GM21576 (cell line): ENCODE data around the gene S100A8.
"Not testable (repeated sequence)": the region's sequence is repeated elsewhere in the genome, so short reads cannot be mapped to it uniquely, and the experiment has no call there.

Experiments
- ATAC-seq: cut with Tn5 transposase; IDR thresholded peaks from one replicate; pipeline ENCODE4 v1.9.1; 2021; ENCODE audit warnings: mild to moderate bottlenecking, moderate library complexity; ENCODE audit not compliant: unreplicated experiment

The S100A8 gene

DNA sequence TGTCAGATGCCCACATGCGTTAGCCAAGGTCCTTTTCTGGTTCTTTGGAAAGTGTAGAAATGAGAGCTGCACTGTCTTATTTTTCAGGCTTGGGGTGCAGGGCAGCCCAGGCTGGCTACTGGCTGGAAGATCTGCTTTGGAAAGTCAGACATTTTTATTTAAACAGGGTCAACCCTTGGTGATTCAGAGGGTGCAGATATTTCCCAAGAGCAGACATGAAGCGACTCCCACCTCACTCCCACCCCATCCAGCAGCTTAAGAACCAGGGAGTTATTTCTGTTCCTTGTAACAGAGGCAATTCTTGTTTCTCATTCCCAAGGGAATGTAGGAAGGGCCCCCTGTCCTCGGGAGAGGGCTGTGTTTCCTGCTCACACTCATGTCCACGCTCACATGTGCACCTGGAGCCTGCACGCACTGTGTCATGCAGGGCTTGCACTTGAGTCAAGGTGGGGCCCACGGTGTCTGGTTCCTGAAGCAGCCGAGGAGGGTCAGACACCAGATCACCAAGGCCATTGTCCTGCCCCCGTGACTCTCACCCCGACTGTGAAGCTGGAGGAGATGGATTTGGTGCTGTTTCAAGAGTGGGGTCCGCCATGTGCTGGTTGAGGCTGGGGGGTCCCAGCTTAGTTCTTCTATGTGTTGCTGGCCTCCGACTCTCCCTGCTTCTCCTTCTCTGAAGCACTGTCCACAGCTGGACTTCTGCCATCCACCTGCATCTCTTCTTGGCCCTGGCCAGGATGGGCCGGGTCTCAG is 26.4 kb upstream of the S100A8 start:
- no peak for ATAC-seq

DNA sequence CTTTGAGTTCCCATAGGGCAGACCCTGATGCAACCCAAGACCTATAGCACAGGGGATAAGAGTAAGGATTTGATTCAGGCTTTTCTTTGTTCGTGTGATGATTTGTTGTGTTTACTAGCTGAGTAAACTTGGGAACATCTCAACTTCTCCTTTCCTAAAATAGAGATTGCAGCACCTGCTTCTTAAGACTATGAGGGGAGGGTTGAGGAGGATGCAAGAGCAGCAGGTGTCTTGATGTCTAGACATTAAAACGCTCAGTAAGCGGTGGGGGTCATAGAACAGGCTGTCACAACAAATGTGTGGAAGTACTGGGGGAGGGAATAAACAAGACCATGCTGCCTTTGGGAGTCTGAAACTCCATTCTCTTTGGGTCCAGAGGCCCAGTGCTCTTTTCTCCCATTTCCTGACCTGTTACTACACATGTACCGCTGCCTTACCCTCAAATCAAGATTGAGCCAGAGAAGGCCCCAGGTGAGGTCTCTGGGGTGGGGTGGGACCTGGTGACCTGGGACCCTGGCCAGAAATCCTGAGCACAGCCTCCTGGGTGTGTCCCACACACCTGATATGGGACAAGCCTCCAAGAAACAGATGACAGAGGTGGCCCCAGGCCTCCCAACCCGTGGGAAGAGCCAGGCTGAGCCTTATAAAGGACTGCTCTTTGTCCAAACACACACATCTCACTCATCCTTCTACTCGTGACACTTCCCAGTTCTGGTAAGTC is 25.1 kb upstream of the S100A8 start, which contains the start of gene S100A7A:
Gene S100A7A (plus strand): TSS at position 671 of the 721 bp plus-strand sequence. CDS start 1,563 bp downstream, outside the sequence.
- no peak for ATAC-seq

DNA sequence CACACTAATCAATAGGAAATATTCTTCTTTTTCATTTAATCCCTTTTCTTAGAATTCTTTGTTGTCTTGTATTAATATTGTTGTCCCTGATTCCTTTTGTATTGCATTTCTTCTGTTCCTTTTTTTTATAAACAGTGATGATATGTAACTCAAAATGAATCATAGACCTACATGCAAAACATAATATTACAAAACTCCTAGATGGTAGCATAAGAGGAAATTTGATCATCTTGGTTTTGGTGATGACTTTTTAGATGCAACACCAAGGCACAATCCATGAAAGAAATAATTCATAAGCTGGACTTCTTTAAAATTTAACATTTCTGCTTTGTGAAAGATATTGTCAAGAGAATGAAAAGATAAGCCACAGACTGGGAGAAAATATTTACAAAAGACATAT is 23.1 kb upstream of the S100A8 start:
- ATAC-seq, result not testable (repeated sequence)

DNA sequence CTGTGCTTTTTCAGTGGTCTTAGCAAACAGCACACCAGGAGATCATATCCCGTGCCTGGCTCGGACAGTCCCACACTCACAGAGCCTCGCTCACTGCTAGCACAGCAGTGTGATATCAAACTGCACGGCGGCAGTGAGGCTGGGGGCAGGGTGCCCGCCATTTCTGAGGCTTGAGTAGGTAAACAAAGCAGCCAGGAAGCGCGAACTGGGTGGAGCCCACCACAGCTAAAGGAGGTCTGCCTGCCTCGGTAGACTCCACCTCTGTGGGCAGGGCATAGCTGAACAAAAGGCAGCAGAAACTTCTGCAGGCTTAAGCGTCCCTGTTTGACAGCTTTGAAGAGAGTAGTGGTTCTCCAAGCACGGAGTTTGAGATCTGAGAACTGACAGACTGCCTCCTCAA is 16.4 kb upstream of the S100A8 start:
- not testable (repeated sequence) for ATAC-seq

DNA sequence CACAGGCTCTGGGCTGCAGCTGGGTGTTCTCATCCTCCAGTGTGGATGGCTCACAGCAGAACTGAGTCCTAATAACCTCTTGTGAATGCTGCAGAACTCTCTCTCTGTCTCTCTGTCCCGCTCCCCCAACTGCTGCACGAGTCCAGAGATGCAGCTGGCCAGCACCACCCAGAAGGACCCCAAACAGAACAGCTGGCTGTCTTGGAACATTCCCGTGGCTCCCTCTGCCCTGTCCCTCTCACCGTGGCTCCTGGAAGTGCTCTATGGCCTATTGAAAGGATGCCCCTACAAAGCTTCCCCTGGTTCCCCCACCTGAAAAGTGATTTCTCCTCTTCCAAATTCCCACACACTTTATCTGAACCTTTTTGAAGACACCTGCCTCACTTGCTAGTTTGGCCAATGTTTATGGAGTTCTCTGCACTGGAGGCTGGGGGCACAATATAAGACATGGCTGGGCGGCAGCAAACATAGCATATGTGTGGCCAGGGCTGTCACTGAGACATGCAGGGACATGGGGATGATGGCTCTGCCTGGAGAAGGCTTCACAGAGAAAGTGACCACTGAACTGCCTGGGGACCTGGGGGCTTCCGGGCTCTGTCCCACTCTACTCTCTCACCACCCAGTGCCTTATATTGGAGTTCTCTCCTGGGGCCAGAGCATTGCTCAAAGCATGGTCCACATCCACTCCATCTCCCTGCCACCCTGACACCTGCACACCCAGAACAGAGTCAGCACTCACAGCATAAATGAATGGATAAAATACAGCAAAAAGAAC is 15.1 kb upstream of the S100A8 start:
- ATAC-seq, result not testable (repeated sequence)

DNA sequence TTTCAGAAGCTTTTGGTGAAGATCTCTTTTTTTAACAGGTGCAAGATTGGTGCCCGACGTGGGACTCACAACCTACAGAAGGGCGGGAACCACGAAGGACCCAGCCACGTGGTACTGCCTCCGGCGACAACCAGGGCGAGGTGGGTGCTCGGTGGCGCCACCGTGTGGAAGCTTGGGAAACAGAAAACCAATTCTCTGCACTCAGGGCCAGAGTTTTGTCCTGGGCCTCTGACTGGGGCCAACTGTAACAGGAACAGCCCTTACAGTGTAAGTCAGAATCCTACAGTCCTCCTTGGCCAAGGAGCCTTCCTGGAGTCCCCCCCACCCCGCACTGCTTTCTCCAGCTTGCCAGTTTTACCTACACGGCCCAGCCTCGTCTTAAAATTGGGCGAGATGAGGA is 13.9 kb upstream of the S100A8 start:
- ATAC-seq, result no peak

DNA sequence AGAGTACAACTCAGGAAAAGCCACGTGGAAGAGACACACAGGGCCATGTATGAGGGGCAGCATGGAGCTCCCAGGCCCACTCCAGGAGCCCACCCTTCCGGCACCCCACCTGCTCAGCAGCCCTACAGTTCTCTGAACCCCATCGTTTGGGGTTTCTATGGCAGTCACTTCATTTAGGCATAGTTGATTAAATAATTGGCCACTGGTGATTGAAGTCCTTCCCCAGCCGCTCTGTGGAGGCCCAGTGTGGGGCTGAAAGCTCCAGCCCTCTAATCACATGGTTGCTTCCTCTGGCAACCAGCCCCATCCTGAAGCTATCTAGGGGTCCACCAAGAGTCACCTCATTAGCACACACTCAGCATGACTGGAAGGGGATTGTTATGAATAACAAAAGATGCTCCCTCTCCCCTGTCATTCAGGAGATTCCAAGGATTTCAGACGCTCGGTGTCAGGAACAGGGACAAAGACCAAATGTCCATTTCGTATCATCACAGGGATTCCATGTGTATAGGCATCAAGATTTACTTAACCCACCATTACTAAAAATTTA is 13.3 kb upstream of the S100A8 start:
- ATAC-seq, result no peak

DNA sequence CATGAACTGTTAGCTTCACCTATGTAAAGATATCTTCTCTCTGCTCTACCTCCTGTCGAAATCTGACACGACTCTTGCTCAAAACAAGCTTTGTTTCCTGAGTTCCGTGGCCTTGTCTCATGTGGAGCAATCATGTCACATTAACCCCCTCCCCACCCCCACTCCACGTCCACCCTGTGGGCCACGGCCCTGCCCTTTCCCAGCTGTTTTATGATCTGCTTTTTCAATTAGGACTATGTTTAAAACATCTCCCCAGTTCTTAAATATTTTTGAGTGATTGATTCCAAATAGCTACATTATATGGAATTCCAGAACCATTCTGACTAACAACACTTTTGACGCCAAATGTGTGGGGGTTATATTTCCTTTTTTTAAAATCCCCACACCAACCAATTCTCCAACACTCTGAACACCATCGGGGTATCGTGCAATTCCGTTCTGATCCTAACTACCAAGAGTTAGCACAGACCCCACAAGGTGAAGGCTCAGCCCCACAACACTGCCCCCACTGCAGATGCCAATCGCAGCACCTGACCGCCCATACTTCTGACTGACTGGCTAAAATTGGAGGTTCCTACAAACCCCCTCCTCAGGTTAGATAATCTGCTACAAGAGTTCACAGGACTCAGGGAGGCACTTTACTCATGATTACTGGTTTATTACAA is 12.7 kb upstream of the S100A8 start:
- no peak for ATAC-seq

DNA sequence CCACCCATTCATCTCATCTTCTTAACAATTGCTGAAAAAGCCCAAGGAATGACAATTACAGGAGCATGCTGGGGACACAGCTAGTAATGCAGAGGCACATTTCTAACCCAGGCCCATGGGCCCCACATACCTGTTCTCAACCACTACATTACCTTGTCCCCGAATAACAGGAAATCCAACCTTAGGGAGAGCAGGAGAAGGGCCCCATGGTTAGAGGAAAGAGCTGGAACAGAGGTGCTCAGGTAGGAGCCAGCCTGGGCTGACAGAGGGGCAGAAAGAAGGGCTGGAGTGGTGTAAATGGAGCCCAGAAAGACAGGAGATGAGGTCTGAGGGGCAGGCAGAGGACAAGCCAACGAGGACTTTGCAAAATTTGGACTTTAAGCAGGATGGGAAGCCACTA is 11.4 kb upstream of the S100A8 start:
- ATAC-seq, result no peak

DNA sequence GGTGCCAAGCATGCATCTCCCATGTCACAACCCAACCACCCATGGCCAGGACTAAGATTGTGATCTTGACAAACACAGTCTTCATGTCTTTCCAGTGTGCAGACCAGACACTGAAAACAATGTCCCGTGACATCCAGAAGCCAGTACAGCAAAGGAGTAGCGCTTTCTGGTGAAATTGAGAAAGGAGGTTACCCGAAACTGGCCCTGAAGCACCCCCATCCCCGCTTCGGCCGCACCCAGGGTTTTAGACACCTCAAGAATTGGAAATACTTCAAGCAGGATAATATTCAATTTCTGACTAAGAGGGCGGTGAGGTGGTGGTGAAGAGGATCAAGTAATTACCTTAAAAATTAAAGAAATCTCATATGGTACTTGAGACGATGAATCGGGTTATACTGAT is 10.6 kb upstream of the S100A8 start:
- no peak for ATAC-seq

DNA sequence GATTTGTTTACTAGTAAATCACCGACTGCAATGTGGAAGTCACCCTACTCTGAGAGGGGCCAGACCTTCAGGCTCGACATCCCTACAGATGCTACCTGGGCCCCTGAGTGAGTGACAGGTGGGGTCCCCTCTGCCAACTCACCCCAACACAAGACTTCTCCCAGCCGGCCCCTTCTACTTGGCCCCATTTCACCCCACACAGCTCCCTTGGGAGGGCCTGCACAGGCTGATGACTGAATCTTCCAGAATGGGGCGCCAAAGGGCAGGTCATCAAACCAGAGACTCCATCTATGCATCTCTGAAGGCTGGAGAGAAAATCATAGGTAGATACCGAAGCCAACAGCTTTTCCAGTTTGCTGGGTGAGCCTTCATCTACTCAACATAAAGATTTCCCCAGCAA is 9.4 kb upstream of the S100A8 start:
- no peak for ATAC-seq

DNA sequence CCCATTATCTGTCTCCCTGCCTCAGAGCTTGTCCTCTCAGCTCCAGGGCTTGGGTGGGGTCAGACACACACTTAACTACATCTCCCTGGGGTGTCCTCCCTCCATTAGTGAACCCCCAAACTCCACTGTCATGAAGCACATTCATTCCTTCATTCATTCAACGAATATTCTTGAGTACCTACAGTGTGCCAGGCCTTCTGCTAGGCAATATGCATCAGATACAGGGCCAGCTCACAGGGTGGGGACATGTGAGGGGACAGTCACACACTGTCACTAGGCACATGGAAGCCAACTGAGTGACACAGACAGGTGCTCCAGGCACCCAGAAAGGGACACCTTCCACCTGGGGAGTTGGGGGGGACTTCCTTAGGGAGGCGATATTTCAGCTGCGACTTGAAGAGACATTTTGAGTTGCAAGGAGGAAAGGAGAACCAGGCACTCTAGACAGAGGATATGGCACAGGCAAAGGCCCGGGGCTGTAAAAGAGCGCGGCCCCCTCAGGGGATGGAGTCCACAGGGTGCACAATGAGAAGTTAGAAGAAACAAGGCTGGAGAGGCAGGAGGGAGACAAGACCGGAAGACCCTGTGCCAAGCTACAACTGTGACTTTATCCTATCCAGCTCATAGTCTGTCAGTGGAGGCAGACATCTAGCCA is 8.7 kb upstream of the S100A8 start:
- ATAC-seq, result no peak

DNA sequence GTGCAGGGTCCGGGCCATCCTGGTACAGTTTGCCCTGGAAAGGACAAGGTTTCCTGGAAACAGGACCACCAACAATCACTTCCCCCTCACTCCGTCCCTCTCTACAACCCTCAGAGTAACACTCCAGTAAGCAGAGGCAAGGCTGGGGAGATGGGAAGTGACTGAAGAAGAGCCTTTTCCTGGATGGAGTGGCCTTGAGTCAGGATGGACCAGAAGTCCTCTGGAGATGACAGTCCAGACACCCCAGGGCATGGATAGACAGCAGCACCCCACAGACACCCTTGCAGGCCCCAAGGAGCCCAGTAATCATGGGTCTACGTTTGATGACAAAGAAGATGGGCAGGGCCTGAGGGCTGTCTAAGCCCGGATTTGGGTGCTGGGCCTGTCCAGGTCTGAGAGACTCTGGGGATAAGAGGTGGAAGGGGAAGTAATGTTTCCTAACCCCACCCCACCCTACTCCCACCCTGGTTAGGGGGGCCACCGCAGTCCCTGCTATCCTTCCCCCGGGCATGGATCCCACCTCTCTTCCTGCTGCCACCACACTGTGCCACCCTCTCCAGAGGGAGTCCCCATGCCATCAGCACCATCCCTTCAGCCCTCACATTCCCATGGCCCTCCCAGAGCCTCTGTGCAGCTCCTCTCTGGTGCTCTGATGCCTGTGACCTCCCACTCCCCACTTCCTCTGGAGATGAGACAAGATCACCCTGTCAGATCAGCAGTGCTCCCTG is 7.2 kb upstream of the S100A8 start:
- no peak for ATAC-seq

DNA sequence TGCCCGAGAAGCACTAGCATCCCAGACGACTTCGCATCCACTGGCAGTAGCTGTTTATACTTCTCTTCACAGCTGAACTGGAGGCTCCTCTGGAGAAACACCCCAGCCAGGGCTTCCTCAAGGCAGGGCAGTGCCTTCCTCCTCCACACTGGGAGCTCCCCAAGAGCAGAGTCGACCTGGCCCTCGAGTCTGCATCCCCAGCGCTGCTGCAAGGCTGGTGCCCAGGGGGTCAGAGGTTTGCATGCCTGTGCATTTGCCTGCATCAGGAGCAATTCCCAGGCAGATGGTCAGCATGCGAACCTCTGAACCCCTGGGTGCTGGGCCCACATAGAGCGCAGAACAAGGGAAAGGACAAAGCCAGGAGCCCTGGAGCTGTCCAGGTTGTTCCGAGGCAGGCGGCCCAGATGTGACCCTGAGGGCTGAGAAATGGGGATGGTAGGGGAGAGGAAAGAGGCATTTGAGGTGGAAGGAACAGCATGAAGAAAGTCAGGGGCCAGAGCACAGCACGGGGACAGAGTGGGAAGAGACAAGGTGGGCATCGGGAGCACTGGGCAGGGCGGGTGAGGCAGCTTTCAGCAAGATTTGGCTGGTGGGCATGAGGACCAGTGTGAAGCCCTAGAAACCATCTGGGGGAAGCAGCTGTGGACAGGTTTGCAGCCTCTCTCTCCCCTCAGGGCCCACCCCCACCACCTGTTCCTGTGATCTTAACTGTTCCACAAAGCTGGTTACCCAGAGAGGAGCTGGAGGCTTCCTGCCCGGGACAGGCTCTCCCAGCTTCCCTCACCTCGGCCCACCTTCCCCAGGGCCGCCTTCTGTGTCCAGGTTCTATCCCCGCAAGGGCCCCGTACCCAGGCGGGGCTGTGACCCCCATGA is 6.4 kb upstream of the S100A8 start:
- no peak for ATAC-seq

DNA sequence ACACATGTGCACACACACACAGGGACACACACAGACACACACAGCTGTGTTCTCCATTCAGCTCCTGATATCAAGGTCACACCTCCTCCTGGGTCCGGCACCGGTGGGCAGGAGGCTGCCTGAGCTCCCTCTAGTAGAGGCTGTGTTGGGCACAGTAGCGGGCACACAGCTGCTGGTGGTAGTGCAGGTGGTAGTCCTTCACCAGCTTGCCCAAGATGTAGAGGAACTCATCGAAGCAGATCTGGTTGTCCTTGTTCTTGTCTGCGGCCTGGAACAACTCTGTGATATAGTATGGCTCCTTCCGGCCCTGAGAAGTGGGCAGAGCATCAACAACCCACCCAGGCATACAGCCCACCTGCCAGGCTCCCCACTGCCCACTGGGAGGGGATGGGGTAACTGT is 5.6 kb upstream of the S100A8 start:
- no peak for ATAC-seq

DNA sequence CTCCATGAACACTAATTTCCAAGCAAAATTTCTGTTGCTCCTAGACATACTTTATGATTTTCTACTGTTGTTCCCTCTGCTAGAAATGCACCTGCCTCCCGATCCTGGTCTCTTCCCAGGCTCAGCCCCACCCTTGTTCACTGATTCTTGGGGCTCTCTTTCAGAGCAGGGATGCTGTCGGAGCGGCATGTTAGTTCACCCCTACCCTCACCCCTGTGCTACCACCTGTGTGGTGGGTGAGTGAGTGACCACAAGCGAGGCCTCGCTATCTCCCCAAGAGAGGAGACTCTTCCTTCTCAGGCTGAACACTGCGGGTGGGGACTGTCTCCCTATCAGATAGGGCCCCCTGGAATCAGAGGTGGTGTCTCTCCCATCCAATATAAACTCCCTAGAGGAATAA is 4.9 kb upstream of the S100A8 start:
- no peak for ATAC-seq

DNA sequence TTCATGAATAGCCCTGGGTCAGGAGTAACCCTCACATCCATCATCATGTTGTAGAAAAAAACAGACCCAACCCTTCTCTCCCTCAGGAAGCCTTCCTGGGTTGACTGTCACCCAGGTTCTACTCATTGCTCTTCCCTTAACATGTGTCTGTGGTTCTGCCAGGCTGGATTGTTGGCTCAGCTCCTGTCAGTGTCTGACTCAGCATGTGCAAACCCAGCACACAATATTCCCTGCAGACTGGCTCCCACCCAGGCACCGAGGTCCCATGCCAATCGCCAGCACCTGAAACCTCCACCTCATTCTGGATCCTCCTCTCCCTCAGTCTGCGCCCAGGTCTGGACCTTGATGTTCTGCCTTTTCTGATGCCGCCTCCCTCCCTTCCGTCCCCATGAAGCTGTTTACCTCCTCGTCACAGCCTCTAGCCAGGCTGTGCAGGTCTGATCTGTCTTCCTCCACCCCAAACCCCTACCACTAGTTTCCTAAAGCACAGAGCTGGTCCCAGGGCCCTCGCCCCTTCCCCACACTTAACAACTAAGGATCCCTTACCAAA is 4.3 kb upstream of the S100A8 start:
- ATAC-seq, result no peak

DNA sequence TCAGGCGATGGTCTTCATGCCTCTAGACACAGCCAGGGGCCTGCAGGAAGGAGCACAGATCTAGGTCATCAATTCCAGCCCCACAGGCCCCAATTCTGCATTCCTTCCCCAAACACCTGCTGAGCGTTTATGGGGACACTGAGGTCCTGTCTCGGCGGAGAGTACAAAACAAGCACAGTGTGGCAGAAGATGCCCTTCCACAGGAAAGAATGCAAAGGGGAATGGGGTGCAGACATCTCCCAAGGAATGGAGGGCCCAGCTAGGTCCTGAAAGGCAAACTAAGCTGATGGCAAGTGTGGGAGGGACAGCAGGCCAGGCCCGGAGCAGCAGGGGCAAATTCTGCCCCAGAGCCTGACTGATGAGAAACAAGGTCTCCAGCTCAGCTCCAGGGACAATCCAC is 3.5 kb upstream of the S100A8 start:
- no peak for ATAC-seq
